HG03571 (cell line): ENCODE results near the gene ABHD8.
"Not testable (repeated sequence)": the region's sequence is repeated elsewhere in the genome, so short reads cannot be mapped to it uniquely, and the experiment has no call there.

Experiments used
- ATAC-seq: cut with Tn5 transposase; IDR thresholded peaks from one replicate; pipeline ENCODE4 v1.9.1; 2021; ENCODE audit not compliant: unreplicated experiment

ABHD8 gene

GRCh38 chr19:17302391-17303166 lies 646 bp downstream of the ABHD8 start:
- no peak for ATAC-seq

GRCh38 chr19:17300992-17301619 lies 2.1 kb downstream of the ABHD8 start:
- ATAC-seq, result no peak

GRCh38 chr19:17296976-17297375 lies 6.2 kb downstream of the ABHD8 start:
- no peak for ATAC-seq

GRCh38 chr19:17296273-17296672 lies 7.0 kb downstream of the ABHD8 start:
- ATAC-seq, result no peak

- ATAC-seq, result not testable (repeated sequence)
Observed at GRCh38 chr19:17295551-17295950, 7.7 kb downstream of the ABHD8 start.

- no peak for ATAC-seq
Observed at GRCh38 chr19:17294051-17294891, 9.0 kb downstream of the ABHD8 start.

- ATAC-seq, result no peak
Observed at GRCh38 chr19:17293605-17294004, 9.6 kb downstream of the ABHD8 start.

- peak; percentile 60 for ATAC-seq
Observed at GRCh38 chr19:17292301-17293074, 10.7 kb downstream of the ABHD8 start.

- ATAC-seq, result no peak
Observed at GRCh38 chr19:17289489-17289888, 13.7 kb downstream of the ABHD8 start.

GRCh38 chr19:17286752-17287151 lies 16.5 kb downstream of the ABHD8 start:
- ATAC-seq, result no peak

- no peak for ATAC-seq
Observed at GRCh38 chr19:17286263-17286662, 17.0 kb downstream of the ABHD8 start.

GRCh38 chr19:17285415-17286135 lies 17.6 kb downstream of the ABHD8 start:
- no peak for ATAC-seq

GRCh38 chr19:17283504-17283996 lies 19.7 kb downstream of the ABHD8 start:
- no peak for ATAC-seq

- peak; percentile 53 for ATAC-seq
Observed at GRCh38 chr19:17282488-17283125, 20.6 kb downstream of the ABHD8 start.

GRCh38 chr19:17281391-17282304 lies 21.6 kb downstream of the ABHD8 start, which contains the start of gene ANKLE1:
ANKLE1 (plus strand) TSS chr19:17281901; CDS start chr19:17281921, 20 bp downstream.
- no peak for ATAC-seq

- no peak for ATAC-seq
Observed at GRCh38 chr19:17279436-17279835, 23.8 kb downstream of the ABHD8 start.

GRCh38 chr19:17275441-17276175 lies 27.6 kb downstream of the ABHD8 start:
- no peak for ATAC-seq

- not testable (repeated sequence) for ATAC-seq
Observed at GRCh38 chr19:17274892-17275291, 28.3 kb downstream of the ABHD8 start.
